Neural cell (in vitro differentiated cells): ENCODE results near the gene NOM1.

ENCODE experiments used
- MXI1 ChIP-seq: fragments of 450-650 bp; conservative IDR thresholded peaks from 2 replicates; pipeline ENCODE4 v1.6.1; 2014; ENCODE audit warnings: antibody characterized with exemption, mild to moderate bottlenecking; ENCODE audit not compliant: poor library complexity, severe bottlenecking
- TF ChIP-seq, protein P1 (sequence below): fragments of 450-650 bp; IDR thresholded peaks from 2 replicates; pipeline ENCODE4 v1.5.1; 2014; ENCODE audit warnings: antibody characterized with exemption, mild to moderate bottlenecking, moderate library complexity; ENCODE audit not compliant: poor library complexity, severe bottlenecking

DNA sequence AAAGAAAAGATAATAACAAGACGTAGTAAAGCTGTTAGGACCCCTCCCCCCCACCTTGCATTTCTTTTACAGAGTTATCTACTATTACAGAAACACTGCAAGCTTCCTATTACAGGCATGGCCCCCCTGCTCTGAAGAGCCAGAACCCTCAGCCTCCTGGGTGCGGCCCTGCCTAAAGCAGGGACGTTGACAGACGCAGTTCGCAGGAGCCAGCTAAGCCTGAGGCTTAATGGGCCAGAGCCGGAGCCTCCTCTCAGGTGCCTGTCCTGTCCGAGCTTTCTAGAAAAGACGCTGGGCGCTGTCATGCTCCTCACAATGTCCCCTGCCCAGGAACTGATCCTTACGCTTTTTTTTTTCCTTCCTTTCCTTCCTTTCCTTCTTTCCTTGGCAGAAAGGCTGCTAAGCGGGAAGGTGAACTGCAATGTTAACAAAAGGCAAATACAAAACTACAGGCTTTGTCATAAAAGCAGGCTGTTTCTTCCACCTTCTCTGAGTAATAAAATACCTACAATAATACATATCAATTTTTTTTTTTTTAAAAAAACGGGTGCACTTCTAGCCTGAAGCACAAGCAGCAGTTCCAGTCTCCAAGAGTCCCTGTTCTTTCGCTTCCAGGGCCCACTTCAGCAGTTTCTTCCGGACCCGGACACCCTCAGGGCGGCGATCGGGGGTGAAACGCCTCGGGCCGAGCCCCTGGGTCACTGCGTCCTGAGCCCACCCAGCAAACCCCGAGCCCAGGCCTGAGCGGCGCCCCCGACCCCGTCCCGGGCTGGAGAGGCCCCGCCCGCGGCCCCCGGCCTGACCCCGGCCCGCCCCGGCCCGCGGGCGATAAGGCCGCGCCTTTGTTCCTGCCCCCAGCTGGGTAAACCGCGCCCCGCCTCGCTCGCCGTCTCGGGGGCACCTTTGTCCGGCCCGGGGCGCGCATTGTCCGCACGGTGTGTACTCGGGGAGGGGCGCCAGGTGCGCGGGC, 49.8 kb downstream of the NOM1 start:
- TF ChIP-seq MXI1 = no peak
- TF ChIP-seq, protein P1, sequence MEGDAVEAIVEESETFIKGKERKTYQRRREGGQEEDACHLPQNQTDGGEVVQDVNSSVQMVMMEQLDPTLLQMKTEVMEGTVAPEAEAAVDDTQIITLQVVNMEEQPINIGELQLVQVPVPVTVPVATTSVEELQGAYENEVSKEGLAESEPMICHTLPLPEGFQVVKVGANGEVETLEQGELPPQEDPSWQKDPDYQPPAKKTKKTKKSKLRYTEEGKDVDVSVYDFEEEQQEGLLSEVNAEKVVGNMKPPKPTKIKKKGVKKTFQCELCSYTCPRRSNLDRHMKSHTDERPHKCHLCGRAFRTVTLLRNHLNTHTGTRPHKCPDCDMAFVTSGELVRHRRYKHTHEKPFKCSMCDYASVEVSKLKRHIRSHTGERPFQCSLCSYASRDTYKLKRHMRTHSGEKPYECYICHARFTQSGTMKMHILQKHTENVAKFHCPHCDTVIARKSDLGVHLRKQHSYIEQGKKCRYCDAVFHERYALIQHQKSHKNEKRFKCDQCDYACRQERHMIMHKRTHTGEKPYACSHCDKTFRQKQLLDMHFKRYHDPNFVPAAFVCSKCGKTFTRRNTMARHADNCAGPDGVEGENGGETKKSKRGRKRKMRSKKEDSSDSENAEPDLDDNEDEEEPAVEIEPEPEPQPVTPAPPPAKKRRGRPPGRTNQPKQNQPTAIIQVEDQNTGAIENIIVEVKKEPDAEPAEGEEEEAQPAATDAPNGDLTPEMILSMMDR = no peak
